Neural progenitor cell (in vitro differentiated cells): Measurements from ENCODE around the gene TRAK1.

Source experiments
- EZH2phosphoT487 ChIP-seq: fragments of 200-600 bp; sonication (generic); IDR thresholded peaks from 2 replicates; pipeline ENCODE4 v1.6.1; 2017; ENCODE audit warnings: antibody characterized with exemption
- TF ChIP-seq, protein P1 (sequence below): fragments of 200-600 bp; sonication (generic); IDR thresholded peaks from 2 replicates; pipeline ENCODE4 v1.5.1; 2017; ENCODE audit warnings: antibody characterized with exemption, mild to moderate bottlenecking

DNA sequence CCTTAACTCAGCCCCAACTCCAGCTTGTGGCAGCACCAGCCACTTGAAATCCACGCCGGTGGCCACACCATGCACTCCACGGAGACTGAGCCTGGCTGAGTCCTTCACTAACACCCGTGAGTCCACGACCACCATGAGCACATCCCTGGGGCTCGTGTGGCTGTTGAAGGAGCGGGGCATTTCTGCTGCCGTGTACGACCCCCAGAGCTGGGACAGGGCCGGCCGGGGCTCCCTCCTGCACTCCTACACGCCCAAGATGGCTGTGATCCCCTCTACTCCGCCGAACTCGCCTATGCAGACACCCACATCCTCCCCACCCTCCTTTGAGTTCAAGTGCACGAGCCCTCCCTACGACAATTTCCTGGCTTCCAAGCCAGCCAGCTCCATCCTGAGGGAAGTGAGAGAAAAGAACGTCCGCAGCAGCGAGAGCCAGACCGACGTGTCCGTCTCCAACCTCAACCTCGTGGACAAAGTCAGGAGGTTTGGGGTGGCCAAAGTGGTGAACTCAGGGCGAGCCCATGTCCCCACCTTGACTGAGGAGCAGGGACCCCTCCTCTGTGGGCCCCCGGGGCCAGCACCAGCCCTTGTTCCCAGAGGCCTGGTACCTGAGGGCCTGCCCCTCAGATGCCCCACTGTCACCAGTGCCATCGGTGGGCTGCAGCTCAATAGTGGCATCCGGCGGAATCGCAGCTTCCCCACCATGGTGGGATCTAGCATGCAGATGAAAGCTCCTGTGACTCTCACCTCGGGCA is 132.0 kb downstream of the TRAK1 start:
- TF ChIP-seq, protein P1, sequence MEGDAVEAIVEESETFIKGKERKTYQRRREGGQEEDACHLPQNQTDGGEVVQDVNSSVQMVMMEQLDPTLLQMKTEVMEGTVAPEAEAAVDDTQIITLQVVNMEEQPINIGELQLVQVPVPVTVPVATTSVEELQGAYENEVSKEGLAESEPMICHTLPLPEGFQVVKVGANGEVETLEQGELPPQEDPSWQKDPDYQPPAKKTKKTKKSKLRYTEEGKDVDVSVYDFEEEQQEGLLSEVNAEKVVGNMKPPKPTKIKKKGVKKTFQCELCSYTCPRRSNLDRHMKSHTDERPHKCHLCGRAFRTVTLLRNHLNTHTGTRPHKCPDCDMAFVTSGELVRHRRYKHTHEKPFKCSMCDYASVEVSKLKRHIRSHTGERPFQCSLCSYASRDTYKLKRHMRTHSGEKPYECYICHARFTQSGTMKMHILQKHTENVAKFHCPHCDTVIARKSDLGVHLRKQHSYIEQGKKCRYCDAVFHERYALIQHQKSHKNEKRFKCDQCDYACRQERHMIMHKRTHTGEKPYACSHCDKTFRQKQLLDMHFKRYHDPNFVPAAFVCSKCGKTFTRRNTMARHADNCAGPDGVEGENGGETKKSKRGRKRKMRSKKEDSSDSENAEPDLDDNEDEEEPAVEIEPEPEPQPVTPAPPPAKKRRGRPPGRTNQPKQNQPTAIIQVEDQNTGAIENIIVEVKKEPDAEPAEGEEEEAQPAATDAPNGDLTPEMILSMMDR, result no peak
- TF ChIP-seq EZH2phosphoT487, result no peak
